Measurements from ENCODE around the gene PIAS1.
"Not testable (repeated sequence)": the region's sequence is repeated elsewhere in the genome, so short reads cannot be mapped to it uniquely, and the experiment has no call there.

Gene PIAS1

GRCh38 chr15:68184616-68185480 lies 130.7 kb downstream of the PIAS1 start:
- no peak for DNase-seq

GRCh38 chr15:68186671-68187397 lies 132.7 kb downstream of the PIAS1 start:
- no peak for DNase-seq

- peak; percentile 15 for DNase-seq
These were observed 133.4 kb downstream of the PIAS1 start for GRCh38 chr15:68187559-68187958.

GRCh38 chr15:68188647-68189046 lies 134.5 kb downstream of the PIAS1 start:
- DNase-seq: no peak

- DNase-seq: no peak
These were observed 135.9 kb downstream of the PIAS1 start for GRCh38 chr15:68190048-68190447.

GRCh38 chr15:68191555-68191954 lies 137.4 kb downstream of the PIAS1 start:
- DNase-seq: no peak

- DNase-seq: no peak
These were observed 138.0 kb downstream of the PIAS1 start for GRCh38 chr15:68192117-68192516.

- no peak for DNase-seq
These were observed 138.8 kb downstream of the PIAS1 start for GRCh38 chr15:68192804-68193486.

GRCh38 chr15:68195336-68196112 lies 141.4 kb downstream of the PIAS1 start:
- DNase-seq: no peak

- DNase-seq: no peak
These were observed 142.5 kb downstream of the PIAS1 start for GRCh38 chr15:68196445-68197169.

GRCh38 chr15:68197170-68197492 lies 143.0 kb downstream of the PIAS1 start:
- DNase-seq: no peak

GRCh38 chr15:68197661-68198437 lies 143.7 kb downstream of the PIAS1 start:
- DNase-seq: no peak

- DNase-seq: no peak
These were observed 145.2 kb downstream of the PIAS1 start for GRCh38 chr15:68199340-68199739.

- DNase-seq: no peak
These were observed 146.1 kb downstream of the PIAS1 start for GRCh38 chr15:68200016-68200861.

- no peak for DNase-seq
These were observed 147.2 kb downstream of the PIAS1 start for GRCh38 chr15:68201153-68201878.

GRCh38 chr15:68201879-68202261 lies 147.8 kb downstream of the PIAS1 start:
- DNase-seq: no peak

- DNase-seq: not testable (repeated sequence)
These were observed 148.9 kb downstream of the PIAS1 start for GRCh38 chr15:68202994-68203393.

- DNase-seq: no peak
These were observed 149.4 kb downstream of the PIAS1 start for GRCh38 chr15:68203486-68203885.

GRCh38 chr15:68203956-68204355 lies 149.8 kb downstream of the PIAS1 start:
- DNase-seq: no peak

GRCh38 chr15:68204361-68204760 lies 150.2 kb downstream of the PIAS1 start:
- DNase-seq: no peak
